22Rv1 (cell line): ENCODE data around the gene ANO5.
"Not testable (repeated sequence)": the region's sequence is repeated elsewhere in the genome, so short reads cannot be mapped to it uniquely, and the experiment has no call there.

Experiments used
- H3K27ac ChIP-seq: fragments of 450-650 bp; 2 replicates; pipeline ENCODE4 v1.5.1; 2017
- CTCF ChIP-seq: fragments of 450-650 bp; IDR thresholded peaks from 2 replicates; pipeline ENCODE4 v1.5.1; 2017; ENCODE audit warnings: mild to moderate bottlenecking
- ZFX ChIP-seq: fragments of 450-650 bp; IDR thresholded peaks from 2 replicates; pipeline ENCODE4 v1.6.1; 2017; ENCODE audit warnings: antibody characterized with exemption, borderline replicate concordance

The ANO5 gene

GRCh38 chr11:22275600-22275999 lies 82.7 kb downstream of the ANO5 start:
- H3K27ac ChIP-seq: no peak overlapping the region
- TF ChIP-seq ZFX (no peak), CTCF (no peak)

DNA sequence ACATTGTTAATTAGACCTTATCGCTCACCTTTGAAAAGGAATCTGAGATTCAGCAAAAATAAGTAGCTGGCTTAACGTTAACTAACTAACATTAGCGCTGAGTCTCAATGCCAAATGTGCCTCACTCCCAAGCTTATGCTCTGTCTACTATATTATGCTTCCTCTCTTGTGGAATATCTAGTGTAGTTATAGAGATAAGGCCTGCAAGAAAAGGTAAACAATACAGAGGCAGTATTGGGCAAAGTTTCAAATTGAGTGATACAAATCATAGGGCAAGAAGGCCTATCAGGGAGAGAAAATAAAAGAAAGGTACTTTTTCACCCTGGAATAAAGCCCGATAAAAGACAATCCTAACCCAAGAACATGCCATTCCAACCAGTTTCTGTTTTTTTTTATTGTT lies 83.7 kb downstream of the ANO5 start:
- TF ChIP-seq CTCF: no peak
- TF ChIP-seq ZFX: no peak
- H3K27ac ChIP-seq: no peak overlapping the region

- H3K27ac ChIP-seq: not testable (repeated sequence)
Observed at GRCh38 chr11:22284991-22285390, 92.1 kb downstream of the ANO5 start.

DNA sequence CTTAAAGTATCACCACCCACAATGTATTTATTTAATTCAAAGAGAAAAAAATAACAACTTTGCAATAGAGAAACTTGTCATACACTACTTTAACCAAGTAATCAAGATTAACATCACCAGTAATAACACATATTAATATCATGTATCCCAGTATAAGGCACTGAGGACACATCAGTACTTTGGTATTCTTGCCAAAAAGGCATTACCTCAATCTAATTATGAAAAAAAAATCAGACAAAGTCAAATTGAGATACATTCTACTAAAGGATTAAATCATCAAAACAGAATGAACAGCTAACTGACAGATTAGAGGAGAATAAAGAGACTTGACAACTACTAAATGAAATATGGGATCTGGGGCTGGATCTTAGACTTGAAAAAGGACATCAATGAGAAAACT lies 109.5 kb downstream of the ANO5 start:
- TF ChIP-seq ZFX (no peak), CTCF (no peak)
- H3K27ac ChIP-seq: no peak overlapping the region

- TF ChIP-seq CTCF (peak; percentile 78), ZFX (no peak)
- H3K27ac ChIP-seq: no peak overlapping the region
Observed at GRCh38 chr11:22304337-22304961, 111.6 kb downstream of the ANO5 start.

GRCh38 chr11:22317656-22318055 lies 124.8 kb downstream of the ANO5 start:
- TF ChIP-seq CTCF (no peak), ZFX (no peak)
- peak overlapping the region; percentile 38 for H3K27ac ChIP-seq

- H3K27ac ChIP-seq: no peak overlapping the region
Observed at GRCh38 chr11:22331771-22332170, 138.9 kb downstream of the ANO5 start.

More at GRCh38 chr11:22331771-22332170, 138.9 kb downstream of the ANO5 start:
- TF ChIP-seq ZFX (no peak), CTCF (peak; percentile 67)
